Panc1 (cell line): ENCODE data around the gene TTC23. TPM values are rescaled to one million over a fixed set of nuclear protein-coding genes. Genes with fewer than 3 reads are reported as not detected.

Experiments used
- ATAC-seq: fragments of 200-7000 bp; cut with Tn5 transposase; 2 replicates; pipeline ENCODE4 v1.9.1; 2020; ENCODE audit warnings: mild to moderate bottlenecking, moderate library complexity
- BruUV-seq: library from RNA; stranded (reverse); fragments of 400-500 nt; replicated peaks from 2 replicates; lab custom pipeline; 2021; lab: Mats Ljungman, UMichigan
- CTCF ChIA-PET: fragments of 300-600 bp; sonication (Branson Sonifier 250); formaldehyde crosslinking; loops from one replicate; lab custom pipeline; 2022; ENCODE audit warnings: antibody characterized with exemption; lab: Charles Lee
- POLR2A ChIA-PET: fragments of 300-600 bp; sonication (Branson Sonifier 250); formaldehyde crosslinking; loops from one replicate; lab custom pipeline; 2022; ENCODE audit warnings: antibody characterized with exemption; lab: Charles Lee
- DNase-seq: peaks from one replicate; pipeline ENCODE4 v3.0.0-alpha.2; 2010; ENCODE audit warnings: low read depth, low spot score
- H3K27ac ChIP-seq: 2 replicates; pipeline ENCODE4 v1.5.1; 2011; ENCODE audit warnings: mild to moderate bottlenecking, low read length, inconsistent platforms
- H3K27me3 ChIP-seq: fragments of 200-500 bp; sonication (Bioruptor generic); 2 replicates; pipeline ENCODE4 v1.6.0; 2014; ENCODE audit warnings: low read length, inconsistent platforms; ENCODE audit not compliant: control insufficient read depth, insufficient read depth
- H3K36me3 ChIP-seq: fragments of 200-500 bp; sonication (Bioruptor generic); 2 replicates; pipeline ENCODE4 v1.5.1; 2014; ENCODE audit warnings: inconsistent platforms, mild to moderate bottlenecking, low read length, moderate library complexity; ENCODE audit not compliant: control insufficient read depth, insufficient read depth
- H3K4me1 ChIP-seq: 2 replicates; pipeline ENCODE4 v1.5.1; 2011; ENCODE audit warnings: inconsistent platforms, mild to moderate bottlenecking, low read length, moderate library complexity; ENCODE audit not compliant: control insufficient read depth, insufficient read depth
- H3K4me3 ChIP-seq, 2 experiments: 2 replicates each; pipeline ENCODE4 v1.5.1; 2011 to 2012; ENCODE audit warnings: low read depth in 2 of 2, low read length in 2 of 2, mild to moderate bottlenecking in 2 of 2, inconsistent platforms in 1 of 2, moderate library complexity in 1 of 2
- H3K9me3 ChIP-seq: fragments of 200-500 bp; sonication (Bioruptor generic); 2 replicates; pipeline ENCODE4 v1.5.1; 2014; ENCODE audit warnings: low read depth, mild to moderate bottlenecking, inconsistent platforms, low read length, moderate library complexity; ENCODE audit not compliant: control insufficient read depth, insufficient read depth
- CTCF ChIP-seq: fragments of 450-650 bp; IDR thresholded peaks from 2 replicates; pipeline ENCODE4 v1.5.1; 2017; ENCODE audit warnings: mild to moderate bottlenecking
- POLR2AphosphoS5 ChIP-seq: IDR thresholded peaks from 2 replicates; pipeline ENCODE4 v1.6.1; 2012; ENCODE audit warnings: mild to moderate bottlenecking, low read depth, low read length, moderate library complexity
- REST ChIP-seq, 2 experiments: IDR thresholded peaks; 2 replicates each; pipeline ENCODE4 v1.6.1; 2011 to 2012; ENCODE audit warnings: low read depth in 2 of 2, control low read depth in 1 of 2, low read length in 1 of 2, mild to moderate bottlenecking in 1 of 2, moderate library complexity in 1 of 2; ENCODE audit not compliant: insufficient read depth in 1 of 2
- SIN3A ChIP-seq: IDR thresholded peaks from 2 replicates; pipeline ENCODE4 v1.6.1; 2012; ENCODE audit warnings: low read depth, mild to moderate bottlenecking, low read length, moderate library complexity, borderline replicate concordance; ENCODE audit not compliant: insufficient read depth
- TCF7L2 ChIP-seq: IDR thresholded peaks from 2 replicates; pipeline ENCODE4 v1.6.1; 2011; ENCODE audit warnings: mild to moderate bottlenecking, low read depth, low read length, inconsistent platforms
- in situ Hi-C: cut with HindIII; loops from 2 replicates; pipeline ENCODE4 v1.10.0; 2016; ENCODE audit warnings: low sequenced_read_pairs, low pct_unique_long_range_greater_than_20kb
- intact Hi-C: fragments of 100-400 bp; cut with micrococcal nuclease; formaldehyde crosslinking; loops from one replicate; pipeline ENCODE4 v1.10.0; 2022; ENCODE audit not compliant: unreplicated experiment
- total RNA-seq: library from RNA; stranded (reverse); gene quantifications from one replicate; pipeline ENCODE4 v1.2.1, GENCODE V29; 2021; ENCODE audit not compliant: unreplicated experiment

The TTC23 gene
- total RNA-seq, 1 experiment from 2014 or later: 21.7 TPM

- Histone ChIP-seq H3K4me3 (no peak overlapping the region), H3K27me3 (no peaks in the 10 kb centered on the region), H3K4me1 (no peaks in the 10 kb centered on the region), H3K27ac (no peak overlapping the region), H3K36me3 (no peaks in the 10 kb centered on the region), H3K9me3 (no peaks in the 10 kb centered on the region)
- CTCF ChIA-PET: no interaction called here
- in situ Hi-C loops: no loop called here
- intact Hi-C loops: no loop called here
- DNase-seq (no peak), ATAC-seq (no peak; the same call in 1 of the 2 replicates)
- POLR2A ChIA-PET: interaction anchor here (0.5 kb wide), 1 partner anchor 30 kb away, joined by 8 read pairs; no protein-coding TSS in a partner anchor
- no TSS peak for BruUV-seq
- TF ChIP-seq TCF7L2 (no peak), REST (IDR thresholded peaks at IDR 0.05; ENCODE audit: insufficient read depth in 1 of 2, low read depth in 2 of 2, low read length in 1 of 2) (no peak), SIN3A (no peak), POLR2AphosphoS5 (no peak), CTCF (no peak)
Measured at GRCh38 chr15:99143655-99144610, 105.4 kb downstream of the TTC23 start.

GRCh38 chr15:99143242-99143641 is 106.1 kb downstream of the TTC23 start:
- no peak overlapping the region for H3K27ac ChIP-seq
- no peaks in the 10 kb centered on the region for H3K9me3 ChIP-seq
- in situ Hi-C loops: no loop called here
- POLR2A ChIA-PET: no interaction called here
- ATAC-seq (no peak), DNase-seq (no peak)
- intact Hi-C loops: no loop called here
- BruUV-seq: no TSS peak
- CTCF ChIA-PET: no interaction called here
- no peaks in the 10 kb centered on the region for H3K36me3 ChIP-seq
- no peak overlapping the region for H3K4me3 ChIP-seq
- no peaks in the 10 kb centered on the region for H3K27me3 ChIP-seq
- TF ChIP-seq POLR2AphosphoS5: no peak
- no peak for TF ChIP-seq TCF7L2
- no peak for TF ChIP-seq REST (IDR thresholded peaks at IDR 0.05; ENCODE audit: insufficient read depth in 1 of 2, low read depth in 2 of 2, low read length in 1 of 2)
- no peak for TF ChIP-seq SIN3A
- TF ChIP-seq CTCF: no peak
- no peaks in the 10 kb centered on the region for H3K4me1 ChIP-seq
